Left renal cortex interstitium (tissue), 4 donors: ENCODE measurements around the gene CWC27. TPM values are rescaled to one million over a fixed set of nuclear protein-coding genes. Genes with fewer than 3 reads are reported as not detected.

Experiments used
- DNase-seq, 4 donors: peaks; one replicate each; pipeline ENCODE4 v3.0.0-alpha.2; 2013; ENCODE audit warnings: low read depth in 4 of 4, low spot score in 2 of 4, missing footprints in 1 of 4
- polyA plus RNA-seq, 4 donors: library from polyadenylated mRNA; unstranded; fragments of 120-200 nt; gene quantifications; one replicate each; pipeline ENCODE4 v1.2.1, GENCODE V29; 2013; ENCODE audit not compliant: insufficient read length in 4 of 4

Gene CWC27
- polyA plus RNA-seq, 4 donors, result 34.6 to 44.5 (median 37.2) TPM

- no peak for DNase-seq
Measured at GRCh38 chr5:65061250-65061973, 292.7 kb downstream of the CWC27 start.

GRCh38 chr5:65061974-65062353 lies 293.2 kb downstream of the CWC27 start:
- DNase-seq, result no peak

- no peak for DNase-seq
Measured at GRCh38 chr5:65062469-65063083, 293.8 kb downstream of the CWC27 start.

GRCh38 chr5:65065001-65065511 lies 296.3 kb downstream of the CWC27 start:
- DNase-seq, result no peak

- no peak for DNase-seq
Measured at GRCh38 chr5:65066387-65067146, 297.8 kb downstream of the CWC27 start.

GRCh38 chr5:65067147-65067506 lies 298.4 kb downstream of the CWC27 start:
- DNase-seq, result no peak

Other genes with a start within 250 kb of the CWC27 start
- gene SHISAL2B, start 78.4 kb upstream of the CWC27 start, polyA plus RNA-seq, result not detected
- gene SREK1IP1, start 239 bp upstream of the CWC27 start, polyA plus RNA-seq, result 10 to 100 TPM; 21.4 to 22.9 (median 21.9) TPM